ENCODE data around the gene PALD1.
"Not testable (repeated sequence)": the region's sequence is repeated elsewhere in the genome, so short reads cannot be mapped to it uniquely, and the experiment has no call there.

PALD1 gene

GRCh38 chr10:70567603-70568002 lies 89.0 kb downstream of the PALD1 start:
- in situ Hi-C loops (cut with MboI; ENCODE audit: low sequenced_read_pairs), result loop anchor here (25.0 kb wide), 1 partner anchor 170 kb away; no protein-coding TSS in a partner anchor

GRCh38 chr10:70568113-70568512 lies 89.5 kb downstream of the PALD1 start:
- in situ Hi-C loops (cut with MboI; ENCODE audit: low sequenced_read_pairs), result loop anchor here (25.0 kb wide), 1 partner anchor 169 kb away; no protein-coding TSS in a partner anchor

- in situ Hi-C loops (cut with MboI; ENCODE audit: low sequenced_read_pairs), result loop anchor here (25.0 kb wide), 1 partner anchor 168 kb away; no protein-coding TSS in a partner anchor
These were observed 90.4 kb downstream of the PALD1 start for GRCh38 chr10:70568781-70569495.

GRCh38 chr10:70571236-70571635 lies 92.7 kb downstream of the PALD1 start:
- in situ Hi-C loops (cut with MboI; ENCODE audit: low sequenced_read_pairs), result loop anchor here (25.0 kb wide), 1 partner anchor 166 kb away; no protein-coding TSS in a partner anchor

- in situ Hi-C loops (cut with MboI; ENCODE audit: low sequenced_read_pairs), result loop anchor here (25.0 kb wide), 1 partner anchor 165 kb away; no protein-coding TSS in a partner anchor
These were observed 93.3 kb downstream of the PALD1 start for GRCh38 chr10:70571636-70572439.

- in situ Hi-C loops (cut with MboI; ENCODE audit: low sequenced_read_pairs), result loop anchor here (25.0 kb wide), 1 partner anchor 163 kb away; no protein-coding TSS in a partner anchor
These were observed 95.3 kb downstream of the PALD1 start for GRCh38 chr10:70573599-70574506.

- in situ Hi-C loops (cut with MboI; ENCODE audit: low sequenced_read_pairs), result no loop called here
These were observed 96.9 kb downstream of the PALD1 start for GRCh38 chr10:70575486-70575873.

GRCh38 chr10:70575874-70576802 lies 97.6 kb downstream of the PALD1 start:
- in situ Hi-C loops (cut with MboI; ENCODE audit: low sequenced_read_pairs), result no loop called here

- in situ Hi-C loops (cut with MboI; ENCODE audit: low sequenced_read_pairs), result no loop called here
These were observed 98.4 kb downstream of the PALD1 start for GRCh38 chr10:70576803-70577517.

GRCh38 chr10:70578371-70578947 lies 99.9 kb downstream of the PALD1 start:
- in situ Hi-C loops (cut with MboI; ENCODE audit: low sequenced_read_pairs), result no loop called here

GRCh38 chr10:70579234-70580002 lies 100.9 kb downstream of the PALD1 start:
- in situ Hi-C loops (cut with MboI; ENCODE audit: low sequenced_read_pairs), result no loop called here

- in situ Hi-C loops (cut with MboI; ENCODE audit: low sequenced_read_pairs), result not testable (repeated sequence)
These were observed 102.6 kb downstream of the PALD1 start for GRCh38 chr10:70581176-70581575.

GRCh38 chr10:70582793-70583668 lies 104.5 kb downstream of the PALD1 start:
- in situ Hi-C loops (cut with MboI; ENCODE audit: low sequenced_read_pairs), result no loop called here

- in situ Hi-C loops (cut with MboI; ENCODE audit: low sequenced_read_pairs), result no loop called here
These were observed 105.1 kb downstream of the PALD1 start for GRCh38 chr10:70583669-70584037.

GRCh38 chr10:70584366-70584765 lies 105.8 kb downstream of the PALD1 start:
- in situ Hi-C loops (cut with MboI; ENCODE audit: low sequenced_read_pairs), result no loop called here

- in situ Hi-C loops (cut with MboI; ENCODE audit: low sequenced_read_pairs), result no loop called here
These were observed 106.5 kb downstream of the PALD1 start for GRCh38 chr10:70584909-70585544.
